Measurements from ENCODE around the gene LDHD. TPM values are rescaled to one million over a fixed set of nuclear protein-coding genes. Genes with fewer than 3 reads are reported as not detected.

The LDHD gene
- total RNA-seq, 6 donors from 2014 or later = 7.8 to 35.6 (median 16.8) TPM

DNA sequence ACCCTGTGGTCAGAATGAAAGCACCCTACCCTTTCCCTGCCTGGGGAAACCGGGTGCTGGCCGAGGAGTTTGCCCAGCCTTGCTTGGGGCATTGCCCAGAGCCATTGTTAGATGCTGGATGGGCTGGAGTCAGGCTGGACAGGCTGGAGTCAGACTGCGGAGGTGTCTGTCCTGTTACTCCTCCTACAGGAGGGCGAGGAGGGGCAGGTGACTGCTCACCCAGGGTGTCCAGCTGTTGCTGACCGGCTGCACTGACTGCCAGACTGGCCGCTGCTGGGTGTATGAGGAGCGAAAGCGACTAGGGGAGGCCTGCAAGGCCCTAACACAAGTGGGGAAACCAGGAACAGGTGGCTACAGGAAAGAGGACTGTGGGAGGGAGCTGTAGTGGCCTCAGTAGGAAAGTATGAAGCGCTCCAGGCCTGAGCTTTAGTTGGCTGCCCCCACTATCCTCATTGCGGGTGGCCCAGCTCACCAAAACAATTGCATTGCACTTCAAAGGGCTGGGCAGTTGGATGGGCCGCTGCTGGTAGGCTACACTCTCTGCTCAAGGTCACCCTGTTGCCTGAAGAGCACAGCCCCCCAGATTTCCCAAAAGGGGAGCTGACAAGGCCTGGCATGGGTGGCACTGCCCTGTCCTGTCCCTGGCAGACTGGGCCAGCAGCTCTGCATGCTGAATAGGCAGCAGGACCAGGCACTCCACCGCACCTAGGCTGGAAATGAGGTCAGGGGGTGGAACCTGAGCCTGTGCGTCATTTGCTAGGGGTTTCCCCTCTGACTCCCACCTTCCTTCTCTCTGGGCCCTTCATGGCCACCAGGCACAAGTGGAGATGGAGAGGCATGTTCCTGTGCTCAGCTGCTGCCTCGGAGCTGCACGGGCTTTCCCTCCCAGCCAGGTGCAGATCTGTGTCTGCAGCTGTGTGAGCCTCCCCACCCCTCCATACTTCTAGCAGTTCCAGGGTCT is 18.4 kb downstream of the LDHD start:
- H3K27ac ChIP-seq = peak overlapping the region; percentile 31 to 84 (median 70)
- no peak overlapping the region for H3K4me3 ChIP-seq
- H3K9me3 ChIP-seq = no peaks in the 10 kb centered on the region
- TF ChIP-seq EP300 (IDR thresholded peaks at IDR 0.05) (no peak), POLR2A (IDR thresholded peaks at IDR 0.05) (peak in 1 of 4 donors; percentile 60), POLR2AphosphoS5 (IDR thresholded peaks at IDR 0.05) (peak in 1 of 2 donors; percentile 40)
- 50 to 74% methylated on average over 11 to 13 of the region's 15 CpGs for WGBS, 2 donors
- H3K36me3 ChIP-seq = peaks cover 0 to 12% (median 0%) of the 10 kb centered on the region in 4 donors
- ATAC-seq (ENCODE audit: low FRiP score in 2 of 2) (peak; percentile 31 to 62), DNase-seq (peak in 1 of 2 donors; percentile 80)
- no peaks in the 10 kb centered on the region for H3K27me3 ChIP-seq
- peaks cover 30 to 47% (median 42%) of the 10 kb centered on the region in 4 donors for H3K4me1 ChIP-seq

- Histone ChIP-seq H3K27ac (peak overlapping the region in 3 of 4 donors; percentile 64 to 77 (median 71)), H3K4me3 (no peak overlapping the region), H3K36me3 (peaks cover 0 to 12% (median 0%) of the 10 kb centered on the region in 4 donors), H3K4me1 (peaks cover 30 to 47% (median 42%) of the 10 kb centered on the region in 4 donors), H3K9me3 (no peaks in the 10 kb centered on the region), H3K27me3 (no peaks in the 10 kb centered on the region)
- no peak for TF ChIP-seq POLR2A (IDR thresholded peaks at IDR 0.05)
- TF ChIP-seq POLR2AphosphoS5 (IDR thresholded peaks at IDR 0.05) = no peak
- no peak for TF ChIP-seq CTCF (IDR thresholded peaks at IDR 0.05)
- TF ChIP-seq EP300 (IDR thresholded peaks at IDR 0.05) = no peak
- no peak for ATAC-seq (ENCODE audit: low FRiP score in 2 of 2)
- WGBS, 2 donors = 79 to 86% methylated on average over 10 of the region's 10 CpGs
- DNase-seq = no peak
These were observed 19.3 kb downstream of the LDHD start for GRCh38 chr16:75097191-75097761.

DNA sequence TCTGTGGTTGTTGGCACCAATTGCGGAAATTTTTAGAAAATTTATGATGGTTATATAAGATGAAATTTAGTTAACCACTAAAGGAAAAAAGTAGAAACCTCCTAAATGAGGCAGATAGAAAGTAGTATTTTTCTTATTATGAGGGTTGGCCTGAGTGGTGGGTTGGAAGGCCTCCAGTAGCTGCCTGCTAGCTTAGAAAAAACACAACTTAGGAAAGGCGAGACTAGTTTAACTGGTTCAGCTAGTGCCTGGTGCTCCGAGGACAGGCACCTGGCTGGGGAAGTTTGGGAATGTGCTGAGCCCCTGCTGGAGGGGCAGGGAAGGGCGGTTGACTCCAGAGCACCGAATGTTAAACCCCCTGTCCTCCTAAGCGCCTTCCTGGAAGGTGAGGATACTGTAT is 19.9 kb downstream of the LDHD start:
- Histone ChIP-seq H3K27ac (peak overlapping the region in 3 of 4 donors; percentile 45 to 77 (median 64)), H3K9me3 (no peaks in the 10 kb centered on the region), H3K36me3 (peaks cover 0 to 12% (median 0%) of the 10 kb centered on the region in 4 donors), H3K4me3 (no peak overlapping the region), H3K4me1 (peaks cover 32 to 47% (median 42%) of the 10 kb centered on the region in 4 donors), H3K27me3 (no peaks in the 10 kb centered on the region)
- WGBS, 2 donors = 55 to 75% methylated on average over 6 of the region's 6 CpGs
- DNase-seq (peak in 1 of 2 donors; percentile 78), ATAC-seq (ENCODE audit: low FRiP score in 2 of 2) (peak in 1 of 2 donors; percentile 70)
- TF ChIP-seq POLR2A (IDR thresholded peaks at IDR 0.05) (no peak), EP300 (IDR thresholded peaks at IDR 0.05) (no peak), CTCF (IDR thresholded peaks at IDR 0.05) (peak in 4 of 6 experiments; percentile 37 to 66 (median 49)), POLR2AphosphoS5 (IDR thresholded peaks at IDR 0.05) (no peak)

DNA sequence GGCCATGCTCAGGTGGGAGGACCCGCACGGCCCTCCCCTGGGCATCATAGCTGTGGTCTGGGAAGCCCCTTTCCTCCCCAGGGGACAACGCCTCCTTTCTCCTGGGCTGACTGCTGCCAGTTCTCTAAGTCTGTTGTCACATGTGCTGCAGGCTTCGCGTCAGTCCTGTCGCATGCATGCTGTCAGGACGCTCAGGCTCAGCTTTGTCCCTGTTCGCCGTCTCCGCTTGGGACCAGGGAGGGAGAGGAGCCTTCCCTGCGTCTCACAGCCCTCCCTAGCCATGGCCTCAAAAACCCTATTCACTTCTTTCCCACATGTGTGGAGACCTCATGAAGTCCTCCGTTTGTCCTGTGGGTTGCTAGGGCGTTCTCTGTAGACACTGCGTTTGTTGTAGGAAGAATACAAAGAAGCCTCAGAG is 21.4 kb downstream of the LDHD start:
- no peak for TF ChIP-seq CTCF (IDR thresholded peaks at IDR 0.05)
- no peak for TF ChIP-seq POLR2A (IDR thresholded peaks at IDR 0.05)
- TF ChIP-seq EP300 (IDR thresholded peaks at IDR 0.05) = no peak
- no peak for TF ChIP-seq POLR2AphosphoS5 (IDR thresholded peaks at IDR 0.05)
- Histone ChIP-seq H3K27ac (peak overlapping the region in 1 of 4 donors; percentile 64), H3K27me3 (no peaks in the 10 kb centered on the region), H3K9me3 (no peaks in the 10 kb centered on the region), H3K4me3 (no peak overlapping the region), H3K36me3 (peaks cover 0 to 12% (median 0%) of the 10 kb centered on the region in 4 donors), H3K4me1 (peaks cover 35 to 49% (median 41%) of the 10 kb centered on the region in 4 donors)
- DNase-seq (no peak), ATAC-seq (ENCODE audit: low FRiP score in 2 of 2) (no peak)
- 93% methylated on average over 13 to 14 of the region's 14 CpGs for WGBS, 2 donors

Data from upper lobe of left lung (tissue), 6 donors.